Naive thymus-derived CD8-positive, alpha-beta T cell (primary cell): Measurements from ENCODE around the gene ACTA2. TPM values are rescaled to one million over a fixed set of nuclear protein-coding genes. Genes with fewer than 3 reads are reported as not detected.
A peak's percentile ranks its signal among the peaks of the same experiment; 100 is the strongest.

Source experiments
- ATAC-seq, 2 donors: fragments of 150-1000 bp; cut with Tn5 transposase in 1 of 2; sonication (Bioruptor Pico), chemical (Tn5 transposase) in 1 of 2; 1 replicate in 1 of 2; 2 replicates in 1 of 2; pipeline ENCODE4 v1.10.0; 2021; ENCODE audit warnings: mild to moderate bottlenecking in 2 of 2, moderate library complexity in 2 of 2
- POLR2A ChIA-PET: fragments of 350-600 bp; sonication (Branson Sonifier 250); formaldehyde crosslinking; loops from one replicate; lab custom pipeline; 2021; ENCODE audit warnings: antibody characterized with exemption; lab: Charles Lee
- DNase-seq, 10 donors: peaks; one replicate each; pipeline versions ENCODE4 v3.0.0 to v3.0.0-alpha.2; 2020 to 2022
- H3K27ac Mint-ChIP-seq, 10 donors: one replicate each; pipeline ENCODE4 v1.8.0; 2020 to 2022; ENCODE audit warnings: mild to moderate bottlenecking in 10 of 10, mixed read lengths in 10 of 10, moderate library complexity in 4 of 10, inconsistent platforms in 1 of 10
- H3K27me3 Mint-ChIP-seq, 5 donors: one replicate each; pipeline ENCODE4 v1.8.0; 2021 to 2022; ENCODE audit warnings: mixed read lengths in 5 of 5
- H3K36me3 Mint-ChIP-seq, 3 donors: one replicate each; pipeline ENCODE4 v1.8.0; 2020 to 2022; ENCODE audit warnings: mixed read lengths in 3 of 3, mild to moderate bottlenecking in 2 of 3, inconsistent platforms in 1 of 3
- H3K4me1 Mint-ChIP-seq, 4 donors: one replicate each; pipeline ENCODE4 v1.8.0; 2021 to 2022; ENCODE audit warnings: mixed read lengths in 4 of 4
- H3K4me3 Mint-ChIP-seq, 10 donors: one replicate each; pipeline ENCODE4 v1.8.0; 2020 to 2022; ENCODE audit warnings: mild to moderate bottlenecking in 10 of 10, mixed read lengths in 10 of 10, moderate library complexity in 6 of 10, inconsistent platforms in 1 of 10
- H3K9me3 Mint-ChIP-seq, 9 donors: one replicate each; pipeline ENCODE4 v1.8.0; 2020 to 2022; ENCODE audit warnings: mixed read lengths in 9 of 9, mild to moderate bottlenecking in 3 of 9, inconsistent platforms in 1 of 9, moderate library complexity in 1 of 9
- polyA plus RNA-seq, 3 donors: library from polyadenylated mRNA; unstranded; fragments of 300-500 nt; fragmentation: Illumina TruSeq; gene quantifications; one replicate each; pipeline ENCODE4 v1.2.3, GENCODE V29; 2021
- total RNA-seq, 8 experiments: library from RNA in 2 of 8; stranded (reverse) in 2 of 8; gene quantifications; one replicate each; pipeline ENCODE4 v1.2.3 and lab custom pipeline; 2021 to 2026

Gene ACTA2
- total RNA-seq = 1 to 10 TPM; 1.4 to 1.8 TPM
- 1 to 10 TPM in 1 of 3 donors, under 1 TPM in 1, not detected in 1; 0.34 to 9.7 TPM for polyA plus RNA-seq
- total RNA-seq (lab: John Stamatoyannopoulos, UW) = 0.07 to 0.98 (median 0.28) reads per million in 6 experiments

DNA sequence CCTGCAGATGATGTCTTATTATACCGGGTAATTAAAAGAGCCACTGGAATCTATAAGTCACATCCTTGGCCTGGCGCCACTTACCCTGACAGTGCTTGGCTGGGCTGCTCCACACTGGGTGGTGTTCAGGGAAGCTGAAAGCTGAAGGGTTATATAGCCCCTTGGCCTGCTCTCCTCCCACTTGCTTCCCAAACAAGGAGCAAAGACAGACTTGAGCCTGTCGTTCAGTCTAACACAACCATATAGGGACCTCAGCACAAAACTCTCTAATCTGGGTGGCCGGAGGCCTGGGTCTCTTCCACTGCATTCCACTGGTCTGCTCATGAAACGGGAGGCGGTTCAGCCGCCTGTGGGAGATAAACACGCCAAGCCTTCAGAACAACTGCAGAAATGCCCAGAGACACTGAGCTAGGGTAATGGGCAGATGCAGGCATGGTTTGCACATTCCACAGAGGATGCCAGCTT lies at the start of gene ACTA2:
ACTA2 (minus strand) TSS at position 127 of the 465 bp plus-strand sequence. CDS start 3,843 bp downstream, outside the sequence.
- H3K27me3 Mint-ChIP-seq = no peaks in the 10 kb centered on the region
- peak within 1 kb of the TSS in 1 of 10 donors; percentile 34 for H3K27ac Mint-ChIP-seq
- no peaks in the 10 kb centered on the region for H3K9me3 Mint-ChIP-seq
- peaks cover 0 to 4% (median 3%) of the 10 kb centered on the region in 3 donors for H3K36me3 Mint-ChIP-seq
- DNase-seq = no peak
- no peak within 1 kb of the TSS for H3K4me3 Mint-ChIP-seq
- POLR2A ChIA-PET = no interaction called here
- no peak for ATAC-seq
- H3K4me1 Mint-ChIP-seq = peaks cover 0 to 2% (median 0%) of the 10 kb centered on the region in 4 donors

DNA sequence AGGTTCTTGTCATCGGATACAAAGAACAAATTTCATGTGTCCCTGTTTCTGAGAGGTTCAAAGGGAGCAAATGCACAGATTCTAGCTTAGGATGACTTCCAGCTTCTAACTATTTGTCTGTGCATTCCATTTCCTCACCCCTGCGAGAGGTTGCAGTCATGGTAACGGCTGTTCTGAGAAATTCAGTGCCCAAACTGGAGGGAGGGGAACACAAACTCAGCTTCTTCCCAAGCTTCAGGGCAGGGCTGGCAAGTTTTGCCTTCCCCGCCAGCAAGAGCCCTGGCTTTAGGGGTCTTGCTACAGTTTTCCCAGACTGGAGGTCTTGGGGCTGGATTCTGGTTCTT lies 49.1 kb upstream of the ACTA2 start:
- DNase-seq (no peak), ATAC-seq (no peak)
- Mint-ChIP-seq H3K27ac (peak overlapping the region in 3 of 10 donors; percentile 70 to 77 (median 74)), H3K27me3 (no peaks in the 10 kb centered on the region), H3K9me3 (no peaks in the 10 kb centered on the region), H3K4me3 (peak overlapping the region in 4 of 10 donors; percentile 16 to 69 (median 56)), H3K4me1 (peaks cover 5 to 34% (median 22%) of the 10 kb centered on the region in 4 donors), H3K36me3 (peaks cover 0 to 8% (median 7%) of the 10 kb centered on the region in 3 donors)
- POLR2A ChIA-PET = interaction anchor here (1.3 kb wide), 1 partner anchor 11 kb away, joined by 5 read pairs; no protein-coding TSS in a partner anchor

DNA sequence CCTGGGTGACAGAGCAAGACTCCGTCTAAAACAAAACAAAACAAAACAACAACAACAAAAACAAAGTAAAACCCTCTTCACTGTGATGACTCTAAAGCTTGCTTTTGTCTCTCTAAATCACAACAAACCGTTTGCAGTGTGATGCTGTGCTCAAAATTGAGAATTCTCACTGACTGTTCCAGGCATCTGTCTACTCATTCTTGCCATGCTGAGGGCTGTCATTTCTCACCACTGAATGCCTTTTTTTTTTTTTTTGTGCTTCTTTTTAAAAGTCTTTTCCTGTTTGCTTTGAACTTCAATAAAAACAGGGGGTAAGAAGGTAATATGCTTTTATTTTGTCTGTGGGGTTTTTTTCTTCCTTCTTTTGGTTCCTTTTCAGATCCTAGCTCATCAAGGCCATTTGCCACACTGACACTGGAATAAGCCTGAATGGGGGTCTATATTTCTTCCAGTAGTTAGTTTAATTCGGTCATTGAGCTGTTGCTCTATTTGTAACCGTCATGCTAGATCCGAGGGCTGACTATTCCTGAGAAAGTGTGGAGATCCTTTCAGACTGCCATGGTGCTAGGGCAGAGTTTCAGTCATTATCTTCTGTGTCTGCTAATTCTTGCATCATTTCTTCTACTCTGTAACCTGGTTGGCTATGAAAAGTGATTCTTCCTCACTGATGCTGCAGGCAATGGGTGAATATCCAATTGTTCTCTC lies 48.6 kb upstream of the ACTA2 start:
- POLR2A ChIA-PET = interaction anchor here (1.3 kb wide), 1 partner anchor 10 kb away, joined by 5 read pairs; no protein-coding TSS in a partner anchor
- peak overlapping the region in 5 of 10 donors; percentile 14 to 69 (median 42) for H3K4me3 Mint-ChIP-seq
- peaks cover 5 to 37% (median 26%) of the 10 kb centered on the region in 4 donors for H3K4me1 Mint-ChIP-seq
- H3K9me3 Mint-ChIP-seq = no peaks in the 10 kb centered on the region
- H3K27ac Mint-ChIP-seq = peak overlapping the region in 5 of 10 donors; percentile 4 to 77 (median 70)
- ATAC-seq = peak in 1 of 2 donors; percentile 36
- peaks cover 0 to 8% (median 7%) of the 10 kb centered on the region in 3 donors for H3K36me3 Mint-ChIP-seq
- peak in 1 of 10 donors; percentile 13 for DNase-seq
- no peaks in the 10 kb centered on the region for H3K27me3 Mint-ChIP-seq

DNA sequence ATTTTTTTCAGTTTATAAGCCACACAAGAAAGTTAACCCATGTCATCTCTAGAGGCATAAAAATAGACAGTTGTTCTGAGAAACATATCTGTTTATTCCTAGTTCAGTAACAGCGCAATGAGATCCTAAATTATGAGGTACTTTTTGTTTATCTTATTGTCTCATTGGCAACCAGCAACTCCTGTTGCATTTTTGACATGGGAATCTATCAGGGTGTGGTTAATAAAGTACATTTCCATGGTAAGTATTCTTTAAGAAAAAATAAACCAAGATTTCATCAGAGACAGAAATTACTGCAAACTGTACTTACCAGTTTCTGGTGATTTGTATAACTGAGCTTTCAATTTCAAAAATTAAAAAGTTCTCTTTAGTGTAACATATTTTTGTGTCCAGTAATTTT lies 47.1 kb upstream of the ACTA2 start:
- Mint-ChIP-seq H3K27me3 (no peaks in the 10 kb centered on the region), H3K9me3 (no peaks in the 10 kb centered on the region), H3K4me1 (peaks cover 11 to 49% (median 38%) of the 10 kb centered on the region in 4 donors), H3K4me3 (peak overlapping the region in 1 of 10 donors; percentile 26), H3K36me3 (peaks cover 0 to 7% (median 7%) of the 10 kb centered on the region in 3 donors), H3K27ac (peak overlapping the region in 1 of 10 donors; percentile 70)
- POLR2A ChIA-PET = interaction anchor here (0.8 kb wide), 1 partner anchor 10 kb away, joined by 3 read pairs; the partner anchor contains the start of gene FAS
- ATAC-seq = no peak
- DNase-seq = no peak

DNA sequence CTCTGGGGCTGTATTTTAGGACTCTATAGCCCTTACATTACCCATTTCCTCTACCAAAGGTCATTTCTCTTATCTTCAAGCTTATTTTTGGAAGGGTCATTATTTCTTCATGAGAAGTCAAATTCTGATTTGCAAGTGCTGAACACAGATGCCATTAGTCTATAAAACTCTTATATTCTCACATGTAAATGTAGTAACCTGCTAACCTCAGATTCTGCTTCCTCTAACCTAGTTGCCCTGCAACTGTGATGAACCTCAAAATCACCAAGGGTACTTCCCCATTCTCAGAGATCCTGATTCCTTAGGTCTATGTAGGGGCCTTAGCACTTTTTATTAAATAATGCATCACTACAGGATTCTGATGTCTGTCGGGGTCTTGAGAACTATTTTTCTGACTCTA lies 44.4 kb upstream of the ACTA2 start:
- ATAC-seq = no peak
- H3K27me3 Mint-ChIP-seq = no peaks in the 10 kb centered on the region
- H3K4me1 Mint-ChIP-seq = peaks cover 11 to 54% (median 42%) of the 10 kb centered on the region in 4 donors
- peak overlapping the region in 1 of 10 donors; percentile 23 for H3K4me3 Mint-ChIP-seq
- no peak for DNase-seq
- POLR2A ChIA-PET = no interaction called here
- H3K27ac Mint-ChIP-seq = peak overlapping the region in 1 of 10 donors; percentile 46
- H3K36me3 Mint-ChIP-seq = no peaks in the 10 kb centered on the region
- no peaks in the 10 kb centered on the region for H3K9me3 Mint-ChIP-seq

DNA sequence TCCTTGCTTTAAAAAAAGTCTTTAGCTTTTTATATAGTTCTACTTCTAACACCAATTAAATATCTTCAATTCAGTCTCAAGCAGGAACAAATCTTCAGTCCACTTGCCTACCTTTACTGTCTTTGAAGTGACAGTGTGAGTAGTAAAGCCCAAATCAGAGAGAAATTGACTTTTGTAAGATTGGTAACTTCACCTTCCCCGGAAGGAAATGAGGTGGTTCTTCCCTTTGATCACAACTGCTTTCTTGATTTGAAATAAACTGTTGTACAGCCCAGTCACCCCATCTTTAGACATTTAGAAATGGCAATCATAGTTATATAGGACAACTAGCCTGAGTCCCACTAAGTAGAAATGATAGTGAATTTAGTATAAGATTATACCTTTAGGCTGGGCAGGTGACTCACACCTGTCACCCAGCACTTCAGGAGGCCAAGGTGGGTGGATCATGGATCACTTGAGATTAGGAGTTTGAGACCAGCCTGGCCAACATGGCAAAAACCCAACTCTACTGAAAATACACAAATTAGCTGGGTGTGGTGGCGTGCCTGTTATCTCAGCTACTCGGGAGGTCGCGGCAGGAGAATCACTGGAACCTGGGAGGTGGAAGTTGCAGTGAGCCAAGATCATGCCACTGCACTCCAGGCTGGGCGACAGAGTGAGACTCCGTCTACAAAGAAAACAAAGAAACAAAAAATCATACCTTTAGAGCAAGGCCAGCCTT lies 42.7 kb upstream of the ACTA2 start:
- Mint-ChIP-seq H3K4me3 (peak overlapping the region in 8 of 10 donors; percentile 3 to 68 (median 56)), H3K9me3 (peaks cover 0 to 2% (median 0%) of the 10 kb centered on the region in 9 donors), H3K4me1 (peaks cover 15 to 48% (median 38%) of the 10 kb centered on the region in 4 donors), H3K36me3 (no peaks in the 10 kb centered on the region), H3K27ac (peak overlapping the region in 4 of 10 donors; percentile 60 to 76 (median 71)), H3K27me3 (no peaks in the 10 kb centered on the region)
- peak in 2 of 10 donors; percentile 22 to 23 for DNase-seq
- no peak for ATAC-seq
- POLR2A ChIA-PET = no interaction called here

DNA sequence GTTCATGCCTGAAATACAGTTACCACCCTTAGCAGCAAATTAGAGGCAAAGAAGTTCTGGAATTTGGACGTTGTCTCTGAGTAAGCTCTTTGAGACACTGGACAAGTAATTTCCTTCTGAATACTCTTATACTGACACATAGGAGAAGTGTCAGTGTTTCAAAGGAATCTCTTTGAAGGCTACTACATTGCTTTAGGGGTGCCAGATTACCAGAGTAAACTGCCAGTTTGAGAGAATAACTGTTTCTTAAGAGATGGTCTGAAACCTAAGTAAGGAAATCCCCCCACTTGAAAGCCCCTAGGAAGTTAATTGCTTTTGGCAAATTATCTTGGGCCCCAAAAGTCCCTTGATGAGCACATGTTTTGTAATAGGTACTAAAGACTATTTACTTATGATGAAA lies 41.4 kb upstream of the ACTA2 start:
- no peaks in the 10 kb centered on the region for H3K27me3 Mint-ChIP-seq
- POLR2A ChIA-PET = no interaction called here
- H3K4me3 Mint-ChIP-seq = peak overlapping the region in 1 of 10 donors; percentile 59
- peaks cover 21 to 59% (median 51%) of the 10 kb centered on the region in 4 donors for H3K4me1 Mint-ChIP-seq
- H3K9me3 Mint-ChIP-seq = peaks cover 0 to 2% (median 0%) of the 10 kb centered on the region in 9 donors
- DNase-seq (no peak), ATAC-seq (no peak)
- no peaks in the 10 kb centered on the region for H3K36me3 Mint-ChIP-seq
- peak overlapping the region in 1 of 10 donors; percentile 55 for H3K27ac Mint-ChIP-seq

DNA sequence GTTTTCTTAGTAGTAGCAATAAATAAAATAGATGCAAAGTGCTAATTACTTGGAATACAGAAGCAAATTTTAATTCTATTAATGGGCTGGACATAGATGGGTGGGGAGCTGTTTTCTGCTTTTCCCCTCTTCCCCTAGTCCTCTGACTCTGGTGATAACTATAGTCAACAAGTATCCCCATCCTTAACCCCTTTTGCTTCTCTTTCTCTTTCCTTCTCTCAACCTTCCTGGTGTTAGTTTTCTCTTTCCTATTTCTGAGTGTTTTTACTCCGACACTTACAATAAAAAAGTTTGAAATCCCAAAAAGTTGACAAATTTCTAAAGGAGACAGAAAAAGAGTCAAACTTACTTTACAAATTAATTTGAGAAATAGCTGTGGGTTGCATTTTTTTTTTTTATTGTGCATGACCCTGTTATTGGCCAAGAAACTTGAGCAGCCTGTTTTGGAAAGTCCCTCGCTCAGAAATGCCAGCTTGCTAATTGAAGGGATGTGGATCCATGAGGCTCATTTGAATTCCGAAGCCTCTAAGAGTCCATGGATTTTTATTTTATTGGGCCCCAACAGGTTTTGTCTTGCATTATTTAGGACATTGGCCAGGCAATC lies 40.5 kb upstream of the ACTA2 start:
- Mint-ChIP-seq H3K27ac (peak overlapping the region in 4 of 10 donors; percentile 23 to 53 (median 48)), H3K9me3 (peaks cover 0 to 2% (median 0%) of the 10 kb centered on the region in 9 donors), H3K36me3 (peaks cover 0 to under 1% (median 0%) of the 10 kb centered on the region in 3 donors), H3K4me3 (peak overlapping the region; percentile 9 to 96 (median 63)), H3K4me1 (peaks cover 24 to 65% (median 58%) of the 10 kb centered on the region in 4 donors), H3K27me3 (no peaks in the 10 kb centered on the region)
- DNase-seq (no peak), ATAC-seq (no peak)
- POLR2A ChIA-PET = no interaction called here

DNA sequence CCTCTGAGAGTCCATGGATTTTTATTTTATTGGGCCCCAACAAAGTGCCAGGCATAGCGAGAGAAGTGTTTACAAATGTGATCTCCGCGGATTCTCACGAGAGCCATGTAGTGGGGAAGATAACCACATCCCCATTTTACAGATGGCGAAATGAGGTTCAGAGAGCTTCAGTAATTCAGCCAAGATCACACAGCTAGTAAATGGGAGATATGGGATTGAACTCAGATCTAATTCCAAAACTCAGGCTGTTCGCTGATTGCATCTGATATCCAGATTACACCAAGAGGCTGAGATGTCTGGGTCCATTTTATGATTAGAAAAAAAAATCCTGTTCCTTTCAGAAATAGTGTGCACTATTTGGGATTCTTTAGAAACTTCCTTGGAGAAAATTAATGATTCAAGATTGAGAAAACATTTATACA lies 39.3 kb upstream of the ACTA2 start:
- Mint-ChIP-seq H3K27ac (peak overlapping the region; percentile 82 to 95 (median 93)), H3K4me3 (peak overlapping the region; percentile 91 to 98 (median 96)), H3K9me3 (peaks cover 0 to 8% (median 0%) of the 10 kb centered on the region in 9 donors), H3K36me3 (peaks cover 0 to 3% (median 0%) of the 10 kb centered on the region in 3 donors), H3K27me3 (no peaks in the 10 kb centered on the region), H3K4me1 (peaks cover 25 to 67% (median 63%) of the 10 kb centered on the region in 4 donors)
- no peak for ATAC-seq
- no peak for DNase-seq
- POLR2A ChIA-PET = interaction anchor here (1.1 to 1.2 kb wide), 2 partner anchors 11 to 17 kb away, joined by 3 to 4 read pairs; no protein-coding TSS in a partner anchor

DNA sequence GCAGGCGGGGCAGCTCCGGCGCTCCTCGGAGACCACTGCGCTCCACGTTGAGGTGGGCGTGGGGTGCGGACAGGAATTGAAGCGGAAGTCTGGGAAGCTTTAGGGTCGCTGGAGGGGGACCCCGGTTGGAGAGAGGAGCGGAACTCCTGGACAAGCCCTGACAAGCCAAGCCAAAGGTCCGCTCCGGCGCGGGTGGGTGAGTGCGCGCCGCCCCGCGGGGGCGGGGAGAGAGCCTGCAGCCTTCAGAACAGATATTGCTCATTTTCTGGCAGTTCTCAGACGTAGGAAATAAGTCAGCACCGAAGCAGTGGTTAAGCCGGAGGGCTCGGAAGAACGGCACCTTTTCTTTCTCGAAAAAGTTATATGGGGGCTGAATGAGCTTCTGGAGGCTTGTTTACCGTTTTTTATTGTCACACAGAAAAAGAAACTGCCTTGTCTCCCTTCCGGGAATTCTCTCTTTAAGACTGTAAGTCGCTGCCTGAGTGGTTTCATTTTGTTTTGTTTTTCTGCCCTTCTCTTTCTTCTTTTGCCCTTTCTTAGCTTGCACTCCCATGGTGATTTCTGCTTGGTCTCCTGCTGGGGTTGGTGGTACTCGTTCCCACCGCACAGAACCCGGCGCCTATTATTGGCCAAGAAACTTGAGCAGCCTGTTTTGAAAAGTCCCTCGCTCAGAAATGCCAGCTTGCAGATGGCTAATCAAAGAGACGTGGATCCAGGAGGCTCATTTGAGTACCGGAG lies 38.8 kb upstream of the ACTA2 start:
- Mint-ChIP-seq H3K4me1 (peaks cover 28 to 66% (median 63%) of the 10 kb centered on the region in 4 donors), H3K4me3 (peak overlapping the region; percentile 91 to 98 (median 96)), H3K9me3 (peaks cover 0 to 11% (median 3%) of the 10 kb centered on the region in 9 donors), H3K27ac (peak overlapping the region; percentile 82 to 95 (median 93)), H3K27me3 (no peaks in the 10 kb centered on the region), H3K36me3 (peaks cover 0 to 3% (median 3%) of the 10 kb centered on the region in 3 donors)
- peak; percentile 22 to 66 (median 38) for DNase-seq
- ATAC-seq = peak; percentile 58 to 71
- POLR2A ChIA-PET = interaction anchor here (0.6 to 1.2 kb wide), 7 partner anchors 10 to 216 kb away, joined by 3 to 5 read pairs (median 3); partner anchors contain the start of gene CH25H
